GM19463 (cell line): ENCODE results near the gene SHTN1.

Experiments used
- ATAC-seq: cut with Tn5 transposase; IDR thresholded peaks from one replicate; pipeline ENCODE4 v1.9.1; 2021; ENCODE audit warnings: mild to moderate bottlenecking, moderate library complexity; ENCODE audit not compliant: unreplicated experiment

Gene SHTN1

DNA sequence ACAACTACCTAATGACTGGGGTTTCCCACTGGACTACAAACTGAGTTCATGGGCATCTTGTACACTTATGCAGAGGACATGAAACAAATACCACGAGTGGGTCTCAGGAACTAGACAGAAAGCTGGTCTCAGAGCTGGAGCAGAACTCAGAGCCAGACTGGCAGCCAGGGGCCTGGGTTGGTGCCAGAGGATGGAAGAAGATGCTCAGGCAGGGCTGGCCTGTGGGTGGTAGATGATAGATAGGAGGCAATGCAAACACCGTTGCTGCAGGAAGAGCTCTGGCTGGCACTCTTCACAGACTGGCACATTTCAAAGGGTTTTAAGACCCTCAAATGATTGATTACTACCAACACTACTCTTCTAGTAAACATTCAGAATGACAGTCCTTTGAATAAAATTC, 126.9 kb downstream of the SHTN1 start:
- ATAC-seq, result no peak

DNA sequence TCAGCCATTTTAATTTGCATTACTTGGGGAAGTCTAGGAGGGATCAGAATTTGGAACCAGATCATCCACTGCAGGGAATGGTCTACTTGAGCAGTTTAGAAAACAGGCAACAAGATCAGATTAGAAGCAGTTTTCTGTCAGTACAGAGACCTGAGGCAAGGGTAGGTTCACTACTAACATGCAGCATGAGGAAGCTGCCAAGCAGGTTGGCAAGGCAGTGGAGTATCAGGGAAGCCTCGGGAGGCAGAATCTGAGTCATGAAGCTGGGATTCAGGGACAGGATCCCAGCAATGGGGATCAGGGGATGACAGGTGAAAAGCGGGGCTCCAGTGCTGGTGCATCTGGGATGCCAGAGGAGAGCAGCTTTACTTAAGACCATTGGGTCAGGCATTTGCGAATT, 127.6 kb downstream of the SHTN1 start:
- ATAC-seq, result no peak

DNA sequence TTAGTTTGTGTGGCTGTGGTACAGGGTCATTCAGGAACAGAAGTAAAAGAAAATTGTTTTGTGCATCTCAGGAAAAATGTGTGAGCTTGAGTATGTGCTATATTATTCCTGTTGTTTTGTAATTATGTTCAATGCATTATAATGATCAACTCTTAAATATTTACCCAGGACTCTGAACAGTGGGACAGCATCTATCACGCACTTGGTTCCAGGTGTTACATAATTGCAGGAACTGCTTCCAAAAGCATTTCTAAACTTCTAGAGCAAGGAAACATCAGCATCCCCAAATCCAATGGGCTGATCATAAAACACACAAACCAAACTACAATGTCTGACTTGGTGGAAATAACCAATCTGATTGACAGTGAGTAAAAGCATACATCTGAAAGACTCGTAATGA, 129.1 kb downstream of the SHTN1 start:
- ATAC-seq, result no peak

DNA sequence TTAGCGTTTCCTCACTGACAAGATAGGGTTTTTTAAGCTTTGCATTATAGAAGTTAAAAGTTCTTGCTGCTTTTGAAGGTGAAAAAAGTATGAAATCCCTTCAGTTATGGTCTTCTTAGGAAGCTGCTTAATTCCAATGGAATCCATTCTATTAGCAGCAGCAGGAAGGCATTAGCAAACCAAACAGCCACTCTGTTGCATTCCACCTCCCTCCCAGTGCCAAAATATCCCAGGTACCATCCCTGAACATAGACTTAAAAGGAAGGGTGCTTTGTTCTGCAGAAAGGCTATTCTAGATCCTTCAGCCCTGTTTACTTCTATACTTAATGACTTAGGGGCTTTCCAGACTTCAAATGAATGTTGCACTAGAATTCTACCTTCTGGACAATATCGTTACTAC, 131.9 kb downstream of the SHTN1 start:
- ATAC-seq, result no peak

DNA sequence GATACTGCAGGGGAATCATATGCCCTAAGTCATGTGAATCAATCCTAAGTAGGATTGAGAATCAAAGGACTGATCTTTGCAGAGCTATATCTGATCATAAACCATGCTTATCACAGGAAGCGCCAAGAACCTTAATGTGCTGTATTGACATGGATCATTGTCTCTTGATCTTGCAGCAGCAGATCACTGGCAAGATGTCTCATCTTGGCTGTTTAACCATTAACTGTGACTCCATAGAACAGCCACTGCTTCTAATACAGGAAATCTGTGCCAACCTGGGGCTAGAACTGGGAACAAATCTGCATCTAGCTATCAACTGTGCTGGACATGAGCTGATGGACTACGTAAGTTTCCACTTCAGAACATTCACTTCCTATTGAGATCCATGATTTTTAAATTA, 134.0 kb downstream of the SHTN1 start:
- no peak for ATAC-seq

DNA sequence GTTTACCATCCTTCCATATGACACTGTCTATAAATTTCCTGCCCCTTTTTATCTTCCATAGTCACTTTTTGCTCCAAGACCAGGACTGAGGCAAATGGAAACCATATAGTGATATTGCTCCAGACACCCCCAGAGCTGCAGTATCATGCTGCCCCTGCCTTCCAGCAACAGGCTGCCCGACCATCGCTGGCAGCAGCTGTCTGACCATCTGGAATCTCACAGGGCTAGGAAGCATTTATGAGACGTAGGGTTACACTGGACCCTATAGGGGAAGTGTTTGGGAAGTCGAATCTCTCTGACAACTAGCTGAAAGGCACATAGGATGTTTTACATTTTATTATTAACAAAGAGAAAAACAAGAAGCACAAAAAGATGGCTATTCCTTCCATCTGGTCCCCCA, 136.3 kb downstream of the SHTN1 start:
- ATAC-seq, result no peak

DNA sequence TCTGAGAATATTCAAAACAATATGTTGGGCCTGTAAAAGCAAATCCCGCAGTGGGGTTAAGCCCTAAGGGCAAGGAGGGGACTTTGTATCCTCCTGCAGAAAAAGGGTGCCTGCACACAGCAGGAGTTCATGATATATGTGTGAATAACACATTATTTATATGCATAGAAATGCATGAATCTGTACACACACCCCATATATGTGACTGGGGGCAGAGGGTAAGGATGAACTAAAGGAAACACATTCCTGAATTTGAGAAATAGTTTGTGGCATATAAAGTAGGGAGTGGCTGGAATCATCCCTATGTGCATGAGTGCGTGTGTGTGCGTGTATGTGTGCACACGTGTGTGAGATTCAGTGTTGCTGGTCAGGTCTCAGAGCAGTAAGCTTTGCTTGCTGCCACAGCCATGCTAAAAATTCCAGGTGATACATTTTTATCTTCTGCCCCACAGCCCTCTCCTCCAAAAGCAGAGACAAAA, 136.8 kb downstream of the SHTN1 start:
- ATAC-seq, result no peak

DNA sequence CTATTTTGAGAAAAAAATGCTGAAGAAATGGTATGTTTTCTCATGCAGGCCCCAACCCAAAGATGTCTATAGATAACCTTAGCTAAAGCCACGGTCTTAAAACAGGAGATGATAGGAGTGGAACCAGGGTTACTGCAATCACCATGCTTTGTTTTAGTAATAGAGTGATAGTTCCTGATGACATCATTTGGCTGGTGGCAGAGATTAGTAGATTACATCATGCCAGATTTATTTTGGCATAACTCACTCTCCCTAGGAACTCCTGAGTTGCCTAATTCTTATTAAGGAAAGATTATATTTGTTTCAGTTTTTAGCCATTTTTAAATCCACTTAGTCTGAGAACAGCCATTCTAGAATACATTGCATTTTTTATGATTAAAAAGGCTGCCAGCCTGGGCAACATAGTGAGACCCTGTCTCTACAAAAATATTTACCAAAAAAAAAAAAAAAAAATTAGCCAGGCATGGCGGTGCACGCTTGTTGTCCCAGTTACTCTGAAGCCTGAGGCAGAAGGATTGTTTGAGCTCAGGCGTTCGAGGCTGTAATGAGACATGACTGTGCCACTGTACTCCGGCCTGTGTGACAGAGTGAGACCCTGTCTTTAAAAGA, 137.9 kb downstream of the SHTN1 start:
- ATAC-seq, result no peak

DNA sequence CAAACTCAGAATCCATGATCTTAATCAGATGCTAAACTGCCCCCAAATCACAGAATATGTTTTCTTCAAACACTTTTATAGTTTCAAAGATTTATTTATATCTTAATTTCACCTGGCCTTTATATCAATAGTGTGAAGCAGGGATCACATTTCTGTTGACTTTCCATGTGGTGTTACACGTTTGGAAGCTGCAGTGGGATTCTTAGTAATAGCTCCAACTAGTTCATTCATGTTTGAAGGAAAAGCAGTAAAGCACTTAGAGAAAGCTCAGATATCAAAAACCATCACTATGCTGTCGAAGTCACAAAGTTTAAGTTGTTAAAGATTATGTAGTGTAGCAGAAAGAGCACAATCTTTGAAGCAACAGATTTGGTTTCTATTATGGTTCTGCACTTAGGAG, 138.9 kb downstream of the SHTN1 start:
- ATAC-seq, result no peak

DNA sequence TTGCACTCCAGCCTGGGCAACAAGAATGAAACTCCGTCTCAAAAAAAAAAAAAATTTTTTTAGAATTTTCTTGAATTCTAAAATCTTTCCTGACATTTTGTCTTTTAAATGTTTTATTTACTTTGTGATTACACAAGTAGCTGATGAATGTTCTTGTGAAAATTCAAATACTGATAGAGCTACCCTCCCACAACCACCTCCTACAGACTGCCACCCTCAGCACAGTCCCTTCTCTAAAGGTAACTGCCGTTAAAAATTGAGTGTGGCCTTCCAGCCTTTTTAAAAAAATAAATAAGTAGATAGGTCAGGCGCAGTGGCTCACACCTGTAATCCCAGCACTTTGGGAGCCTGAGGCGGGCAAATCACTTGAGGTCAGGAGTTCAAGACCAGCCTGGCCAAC, 140.6 kb downstream of the SHTN1 start:
- ATAC-seq, result no peak

DNA sequence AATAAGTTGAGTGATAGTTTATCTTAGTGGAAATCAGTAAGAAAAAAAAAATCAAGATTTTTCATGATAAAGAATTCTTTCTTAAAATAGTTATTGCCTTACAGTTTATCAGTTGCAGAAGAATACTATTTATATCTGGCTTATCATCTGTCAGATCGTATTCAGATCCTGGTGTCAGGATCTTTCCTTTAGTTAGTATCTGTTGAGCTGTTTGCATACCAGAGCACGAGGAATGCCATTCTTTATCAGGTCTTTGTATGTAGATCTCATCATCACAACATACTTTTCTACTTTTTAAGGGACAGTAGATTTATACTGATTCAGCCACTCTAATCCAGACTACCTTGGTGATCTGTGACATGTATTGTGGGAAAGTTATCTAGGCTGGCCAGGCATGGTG, 143.2 kb downstream of the SHTN1 start:
- ATAC-seq, result no peak

DNA sequence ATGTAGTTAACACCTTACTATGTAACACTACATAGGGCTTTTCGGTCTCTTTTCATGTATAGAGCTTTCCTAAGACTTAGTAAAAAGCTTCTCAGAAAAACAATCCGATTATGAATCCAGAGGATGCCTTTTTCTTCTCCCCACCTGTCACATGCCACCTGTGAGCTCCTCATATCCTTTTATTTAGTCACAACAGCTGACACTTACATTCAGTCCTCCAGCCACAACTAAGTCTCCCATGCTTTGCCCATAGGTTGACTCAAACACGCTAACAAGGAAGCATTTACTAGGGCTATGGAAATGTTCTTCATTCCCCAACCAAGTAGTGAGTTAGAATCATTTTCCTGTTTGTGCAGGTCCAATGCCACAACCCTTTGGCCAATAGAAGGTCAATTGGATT, 147.8 kb downstream of the SHTN1 start:
- no peak for ATAC-seq

DNA sequence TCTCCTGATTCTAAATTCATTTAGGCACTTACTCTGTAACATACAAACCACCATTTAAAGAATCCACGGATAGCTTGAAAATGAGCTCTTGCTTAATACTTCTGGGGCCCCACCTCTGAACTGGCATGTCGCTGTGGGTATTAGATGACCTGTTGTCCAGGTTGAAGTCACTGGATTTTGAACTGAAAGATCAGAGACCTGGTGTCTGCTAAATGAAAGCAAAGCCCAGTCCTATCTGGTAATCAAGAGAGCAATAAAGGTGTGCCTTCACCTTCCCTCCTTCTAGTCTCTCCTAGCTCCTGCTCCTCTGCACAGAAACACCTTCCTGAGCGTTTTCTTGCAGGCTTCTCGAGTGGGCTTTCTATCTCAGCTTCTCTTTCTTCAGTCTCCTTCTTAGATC, 151.3 kb downstream of the SHTN1 start:
- ATAC-seq, result no peak

DNA sequence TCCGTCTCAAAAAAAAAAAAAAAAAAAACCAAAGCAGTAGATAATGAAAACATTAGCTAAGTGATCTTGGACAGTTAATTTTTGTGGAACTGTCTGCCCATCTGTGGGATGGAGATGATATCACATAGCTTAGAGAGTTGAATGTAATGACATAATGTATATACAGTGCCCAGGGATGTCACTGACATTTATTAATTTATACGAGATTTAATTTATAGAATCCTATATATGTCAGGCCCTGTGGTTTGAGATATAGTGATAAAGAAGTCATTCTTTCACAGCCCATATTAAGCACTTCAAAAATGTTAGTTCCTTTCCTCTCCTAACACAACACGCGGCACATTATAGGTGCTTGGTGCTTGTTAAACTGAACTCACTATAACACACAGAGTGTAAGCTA, 151.7 kb downstream of the SHTN1 start:
- no peak for ATAC-seq

DNA sequence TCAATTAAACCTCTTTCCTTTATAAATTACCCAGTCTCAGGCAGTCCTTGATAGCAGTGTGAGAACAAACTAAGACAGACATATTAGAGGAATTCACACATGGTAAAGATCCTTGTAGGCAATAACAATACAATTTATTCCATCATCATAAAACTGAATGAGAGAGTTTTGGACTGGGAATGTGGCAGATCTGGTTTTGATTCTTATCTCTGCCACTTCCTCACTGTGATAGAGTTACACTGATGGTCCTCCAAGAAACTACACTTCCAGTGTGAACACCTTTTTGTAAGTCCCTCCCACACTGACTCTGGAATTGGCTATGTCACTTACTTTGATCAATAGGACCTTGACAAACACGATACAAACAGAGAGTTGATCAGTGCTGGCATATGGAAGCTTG, 152.7 kb downstream of the SHTN1 start:
- no peak for ATAC-seq

DNA sequence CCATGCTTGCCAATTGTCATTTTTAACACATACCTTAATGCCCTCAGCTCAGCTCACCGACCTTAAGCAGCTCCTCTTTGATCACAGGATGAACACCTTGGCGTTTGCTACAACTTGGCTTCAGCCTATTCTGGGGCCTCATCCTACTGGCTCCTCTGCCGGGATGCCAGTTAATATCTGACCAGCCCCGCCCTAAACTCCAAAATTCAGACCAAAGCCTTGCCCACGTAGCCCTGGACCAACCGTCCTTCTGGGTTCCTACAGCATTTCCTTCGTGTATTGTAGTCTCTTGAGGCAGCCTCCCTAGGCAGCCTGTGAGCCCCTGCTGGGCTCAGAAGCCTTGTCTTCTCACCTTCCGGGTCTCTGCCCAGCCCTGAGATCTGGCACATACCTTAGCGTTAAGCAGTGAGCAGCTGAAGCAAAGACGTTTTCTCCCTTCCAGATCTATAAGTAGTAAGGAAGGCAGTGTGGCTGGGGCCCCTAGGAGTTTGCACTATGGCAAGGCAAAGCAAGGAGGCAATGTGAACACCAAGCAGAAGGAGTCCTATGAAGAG, 154.9 kb downstream of the SHTN1 start:
- no peak for ATAC-seq

DNA sequence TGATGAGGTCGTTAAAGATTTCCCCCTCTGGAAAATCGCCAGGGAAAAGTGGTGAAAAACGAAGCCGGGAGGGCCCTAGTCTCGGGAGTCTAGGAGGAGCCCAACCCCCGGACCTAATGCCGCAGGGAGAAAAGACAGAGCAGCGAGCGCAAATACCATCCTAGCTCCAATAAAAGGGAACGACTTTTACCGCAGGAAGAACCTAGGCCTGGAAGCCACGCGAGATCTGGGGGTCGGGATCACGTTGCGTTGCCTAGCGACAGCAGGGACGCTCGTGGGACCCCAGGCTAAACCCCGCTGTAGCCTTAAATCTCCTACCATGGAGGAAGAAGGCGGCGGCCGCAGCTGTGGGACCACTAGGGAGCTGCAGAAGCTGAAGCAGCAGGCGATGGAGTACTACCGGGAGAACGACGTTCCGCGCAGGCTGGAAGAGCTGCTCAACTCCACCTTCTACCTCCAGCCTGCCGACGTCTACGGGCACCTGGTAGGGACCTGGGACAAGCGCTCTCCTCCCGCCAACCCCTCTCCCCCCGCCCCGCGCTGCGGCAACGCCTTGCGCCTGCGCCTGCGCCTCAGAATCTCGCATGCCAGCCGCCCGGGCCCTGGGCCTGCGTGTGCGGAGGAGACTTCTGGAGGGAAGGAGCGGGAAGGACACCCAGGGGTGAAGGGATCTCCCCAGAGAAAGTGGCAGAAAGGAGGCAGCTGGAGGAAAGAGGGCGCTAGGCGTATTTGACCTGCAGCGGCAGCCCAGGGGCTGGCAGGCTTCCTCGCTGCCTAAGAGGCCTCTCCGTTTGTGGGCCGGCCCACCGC, 155.5 kb downstream of the SHTN1 start, which contains the start of gene ENO4:
Gene ENO4, plus strand, starts transcription at position 252 of the 810 bp plus-strand sequence. Its CDS starts 68 bp downstream, at position 320.
- ATAC-seq, result peak; percentile 52

DNA sequence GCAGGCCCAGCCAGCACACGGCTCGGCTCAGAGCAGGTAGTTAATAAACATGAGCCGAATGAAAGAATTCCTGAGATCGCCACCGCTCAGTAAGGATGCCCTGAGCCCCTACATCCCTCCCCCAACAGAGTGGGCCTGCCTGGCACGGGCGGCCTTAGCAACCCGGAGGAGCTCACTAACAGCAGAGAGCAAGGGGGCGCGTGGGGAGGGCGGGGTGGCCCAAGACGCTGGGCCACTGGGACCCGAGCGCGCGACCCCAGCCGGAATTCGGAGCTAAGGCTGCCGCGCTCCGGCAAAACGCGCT, 156.1 kb downstream of the SHTN1 start:
- ATAC-seq, result no peak

DNA sequence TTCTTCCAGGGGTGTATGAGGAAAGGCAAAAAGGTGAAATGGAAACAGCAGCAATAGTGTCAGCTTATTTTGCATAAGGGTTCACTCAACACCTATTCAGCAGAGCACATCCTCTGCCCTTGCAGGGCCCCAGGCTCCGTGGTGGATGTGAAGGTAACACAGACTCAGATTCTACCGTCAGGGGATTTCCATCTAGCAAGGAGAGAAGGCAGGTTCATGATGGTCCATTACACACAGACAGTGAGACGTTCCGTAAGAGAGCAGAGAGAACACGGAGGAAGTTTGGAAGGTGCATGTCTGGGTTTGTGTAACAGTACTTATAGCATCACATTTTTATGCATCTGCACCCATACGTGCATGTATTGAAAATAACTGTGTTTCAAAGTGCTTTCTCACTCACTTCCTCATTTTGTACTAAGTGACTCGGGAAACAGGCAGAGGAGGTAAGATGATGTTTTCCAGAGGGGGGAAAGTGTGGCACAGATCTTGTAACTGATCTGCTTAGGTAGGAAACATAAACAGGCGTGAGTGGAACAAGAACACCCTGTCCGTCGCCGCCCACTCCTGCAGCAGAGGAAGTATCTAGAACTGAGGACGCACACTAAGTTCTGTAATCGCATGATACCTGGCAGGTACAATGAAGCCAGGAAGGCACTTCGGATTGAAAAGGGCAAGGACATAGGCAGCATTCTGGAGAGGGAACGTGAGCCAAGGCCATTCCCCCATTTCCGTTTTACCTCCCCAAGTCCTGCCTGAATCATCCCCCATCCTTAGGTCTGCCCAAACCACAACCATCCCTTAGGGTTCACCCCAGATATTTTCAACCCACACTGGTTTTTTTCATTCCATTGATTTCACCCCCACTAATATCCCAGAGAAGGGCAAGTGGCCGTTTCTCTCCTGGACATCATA, 156.7 kb downstream of the SHTN1 start:
- peak; percentile 69 for ATAC-seq

DNA sequence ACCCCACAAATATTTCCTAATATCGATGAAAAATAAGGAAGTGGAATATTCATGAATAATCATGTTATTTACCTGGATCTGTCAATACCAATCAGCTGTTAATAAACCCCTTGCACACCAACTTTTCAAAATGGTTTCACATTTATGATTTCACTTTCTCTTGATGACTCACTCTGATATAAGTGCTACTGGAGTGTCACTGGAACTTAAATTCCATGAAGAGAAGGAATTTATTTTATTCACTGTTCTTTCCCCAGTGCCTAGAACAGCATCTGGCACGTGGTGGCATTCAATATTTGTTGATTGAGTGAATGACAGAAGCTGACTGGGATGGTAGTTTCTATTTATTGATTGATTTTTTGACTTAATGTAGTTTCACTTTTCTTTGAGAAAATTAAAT, 159.2 kb downstream of the SHTN1 start:
- ATAC-seq, result no peak

DNA sequence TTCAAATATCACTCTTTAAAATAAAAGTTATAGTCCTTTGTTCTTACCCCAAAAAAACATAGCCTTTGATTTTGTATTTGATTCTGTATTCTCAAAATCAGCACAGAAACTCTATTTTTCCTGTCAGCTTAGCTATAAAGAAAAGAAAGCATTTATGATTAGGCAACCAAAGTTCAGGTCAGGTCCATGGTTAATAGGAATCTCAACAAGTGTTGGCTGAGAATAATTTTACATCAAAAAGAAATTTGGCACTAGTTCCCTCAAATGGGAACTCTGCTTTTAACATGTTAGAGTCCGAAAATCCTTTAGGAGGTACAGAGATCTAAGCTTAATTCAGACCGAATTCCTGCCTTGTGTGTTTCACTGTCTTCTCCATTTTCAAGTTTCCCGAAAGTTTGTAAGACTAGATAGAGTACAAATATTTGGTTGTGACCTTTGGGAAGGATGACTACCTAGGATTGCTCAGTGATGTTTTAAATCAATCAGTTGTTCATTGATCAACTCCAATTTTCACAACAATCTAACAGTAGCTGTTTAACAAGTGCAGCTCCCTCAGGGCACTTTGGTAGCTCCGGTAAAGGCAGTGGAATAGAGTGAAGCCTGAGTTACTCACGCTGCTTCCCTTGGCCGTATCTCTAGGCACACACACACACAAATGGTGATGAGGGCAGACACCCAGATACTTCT, 164.5 kb downstream of the SHTN1 start:
- ATAC-seq, result no peak
